ENCODE measurements around the gene TMEM45B.
A peak's percentile ranks its signal among the peaks of the same experiment; 100 is the strongest.
"Not testable (repeated sequence)": the region's sequence is repeated elsewhere in the genome, so short reads cannot be mapped to it uniquely, and the experiment has no call there.

Gene TMEM45B

DNA sequence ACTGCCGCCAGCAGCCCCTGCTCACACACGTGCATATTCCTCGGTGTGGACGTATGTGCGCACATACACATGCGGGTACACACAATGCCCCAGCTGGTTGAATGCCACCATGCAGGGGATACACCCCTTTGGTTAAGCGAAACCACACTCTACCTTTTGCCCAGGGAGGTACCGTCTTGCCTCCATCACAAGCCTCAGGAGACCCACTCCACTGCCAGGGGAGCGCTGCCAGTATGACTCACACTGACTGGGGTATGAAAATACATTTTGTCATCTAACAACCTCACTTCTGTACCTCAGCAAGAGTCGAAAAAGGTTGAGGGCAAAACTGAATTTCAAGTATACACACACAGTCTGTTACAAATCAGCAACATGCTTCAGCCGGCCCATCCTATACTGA is 39.4 kb downstream of the TMEM45B start:
- H3K4me3 ChIP-seq (ENCODE audit: low read length): no peak overlapping the region
- TF ChIP-seq, protein P1, sequence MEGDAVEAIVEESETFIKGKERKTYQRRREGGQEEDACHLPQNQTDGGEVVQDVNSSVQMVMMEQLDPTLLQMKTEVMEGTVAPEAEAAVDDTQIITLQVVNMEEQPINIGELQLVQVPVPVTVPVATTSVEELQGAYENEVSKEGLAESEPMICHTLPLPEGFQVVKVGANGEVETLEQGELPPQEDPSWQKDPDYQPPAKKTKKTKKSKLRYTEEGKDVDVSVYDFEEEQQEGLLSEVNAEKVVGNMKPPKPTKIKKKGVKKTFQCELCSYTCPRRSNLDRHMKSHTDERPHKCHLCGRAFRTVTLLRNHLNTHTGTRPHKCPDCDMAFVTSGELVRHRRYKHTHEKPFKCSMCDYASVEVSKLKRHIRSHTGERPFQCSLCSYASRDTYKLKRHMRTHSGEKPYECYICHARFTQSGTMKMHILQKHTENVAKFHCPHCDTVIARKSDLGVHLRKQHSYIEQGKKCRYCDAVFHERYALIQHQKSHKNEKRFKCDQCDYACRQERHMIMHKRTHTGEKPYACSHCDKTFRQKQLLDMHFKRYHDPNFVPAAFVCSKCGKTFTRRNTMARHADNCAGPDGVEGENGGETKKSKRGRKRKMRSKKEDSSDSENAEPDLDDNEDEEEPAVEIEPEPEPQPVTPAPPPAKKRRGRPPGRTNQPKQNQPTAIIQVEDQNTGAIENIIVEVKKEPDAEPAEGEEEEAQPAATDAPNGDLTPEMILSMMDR (IDR thresholded peaks at IDR 0.05; ENCODE audit: insufficient read depth, low read depth, low read length, missing control alignments): no peak
- DNase-seq (ENCODE audit: low read depth): peak; percentile 40

DNA sequence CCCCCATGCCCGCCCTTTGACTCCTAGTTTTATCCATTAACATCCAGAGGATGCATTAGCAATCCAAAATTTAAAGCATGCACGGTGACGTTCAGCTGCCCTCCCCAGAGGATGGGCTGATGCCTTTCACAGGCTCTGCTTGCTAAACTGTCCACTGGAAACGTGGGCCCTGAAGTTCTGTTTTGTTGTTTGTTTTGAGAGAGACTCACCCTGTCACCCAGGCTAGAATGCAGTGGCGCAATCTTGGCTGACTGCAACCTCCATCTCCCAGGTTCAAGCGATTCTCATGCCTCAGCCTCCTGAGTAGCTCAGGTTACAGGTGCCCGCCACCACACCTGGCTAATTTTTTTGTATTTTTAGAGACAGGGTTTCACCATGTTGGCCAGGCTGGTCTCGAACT is 40.4 kb downstream of the TMEM45B start:
- no peak overlapping the region for H3K4me3 ChIP-seq (ENCODE audit: low read length)
- no peak for DNase-seq (ENCODE audit: low read depth)
- TF ChIP-seq, protein P1 (IDR thresholded peaks at IDR 0.05; ENCODE audit: insufficient read depth, low read depth, low read length, missing control alignments): no peak

DNA sequence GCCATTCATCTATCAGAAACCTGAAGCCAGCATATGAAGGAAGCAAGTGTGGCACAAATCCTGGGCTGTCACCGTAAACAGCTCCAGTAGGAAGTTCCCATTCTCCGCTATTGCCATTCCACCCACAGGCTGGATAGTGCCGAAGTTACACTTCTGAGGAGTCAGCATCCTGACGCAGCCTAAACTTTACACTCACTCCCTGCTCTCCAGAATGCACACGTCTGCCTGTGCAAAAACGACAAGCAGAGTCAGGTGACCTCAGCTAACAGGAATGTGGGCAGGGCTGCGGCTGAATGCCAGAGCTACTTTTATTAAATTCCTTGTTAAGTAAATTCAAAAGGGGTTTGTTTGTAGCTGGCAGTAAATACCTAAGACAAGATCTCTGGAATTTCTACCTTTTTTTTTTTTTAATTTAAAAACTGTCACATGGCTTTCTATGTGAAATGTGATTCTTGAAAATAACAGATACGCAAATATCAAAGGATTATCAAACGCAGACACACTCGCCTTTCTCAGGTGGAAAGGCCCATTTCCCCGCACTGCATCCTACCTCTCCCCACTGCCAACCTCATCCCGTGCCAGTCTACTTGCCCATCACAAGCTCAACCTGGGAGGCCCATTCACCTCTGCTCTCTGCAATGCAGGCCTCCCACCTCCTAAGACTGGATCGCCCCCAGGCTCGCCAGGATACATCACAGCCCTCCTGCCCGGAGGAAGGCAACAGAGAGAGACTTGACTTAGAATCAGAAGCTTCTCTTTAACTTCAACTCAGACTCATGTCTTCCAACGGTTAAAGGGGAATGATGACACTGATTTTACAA is 46.3 kb downstream of the TMEM45B start:
- peak overlapping the region; percentile 17 for H3K4me3 ChIP-seq (ENCODE audit: low read length)
- TF ChIP-seq, protein P1 (IDR thresholded peaks at IDR 0.05; ENCODE audit: insufficient read depth, low read depth, low read length, missing control alignments): no peak
- peak; percentile 98 for DNase-seq (ENCODE audit: low read depth)

DNA sequence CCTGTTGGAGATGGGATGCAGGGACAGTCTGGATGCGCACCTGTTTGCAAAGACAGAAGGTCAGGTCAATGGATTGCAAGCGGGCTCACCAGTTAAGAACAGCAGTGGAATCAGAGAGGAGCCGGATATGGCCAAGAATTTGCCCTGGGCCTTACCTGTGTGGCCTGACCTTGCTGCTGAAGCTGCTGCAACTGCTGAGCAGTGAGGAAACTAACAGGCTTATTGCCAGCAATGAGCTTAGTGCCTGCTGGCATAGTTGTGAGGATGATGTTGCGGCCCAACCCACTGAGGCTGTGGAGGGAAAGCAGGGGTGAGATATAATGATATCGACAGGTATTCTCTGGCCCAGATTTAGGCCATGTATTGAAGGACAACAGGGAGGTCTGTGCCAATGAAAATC is 49.2 kb downstream of the TMEM45B start:
- TF ChIP-seq, protein P1 (IDR thresholded peaks at IDR 0.05; ENCODE audit: insufficient read depth, low read depth, low read length, missing control alignments): no peak
- H3K4me3 ChIP-seq (ENCODE audit: low read length): no peak overlapping the region
- DNase-seq (ENCODE audit: low read depth): no peak

DNA sequence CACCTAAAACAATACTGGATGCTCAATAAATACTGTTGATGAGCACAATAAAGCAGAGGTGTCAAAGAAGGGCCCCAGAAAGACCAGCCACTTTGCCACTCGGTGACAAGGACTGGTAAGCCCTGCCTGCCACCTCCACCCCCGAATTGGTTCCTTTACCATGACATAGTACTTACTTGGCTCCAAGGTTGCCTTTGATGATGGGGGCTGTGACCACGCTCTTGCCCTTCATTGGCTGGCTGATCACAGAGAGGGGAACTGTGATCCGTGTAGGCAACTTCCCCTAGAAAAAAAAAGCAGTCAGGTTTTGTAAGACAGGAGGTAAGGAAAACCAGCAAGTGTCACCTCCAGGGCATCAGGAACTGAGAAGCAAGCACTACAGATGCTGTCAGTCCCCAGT is 50.1 kb downstream of the TMEM45B start:
- TF ChIP-seq, protein P1 (IDR thresholded peaks at IDR 0.05; ENCODE audit: insufficient read depth, low read depth, low read length, missing control alignments): no peak
- H3K4me3 ChIP-seq (ENCODE audit: low read length): no peak overlapping the region
- DNase-seq (ENCODE audit: low read depth): no peak

DNA sequence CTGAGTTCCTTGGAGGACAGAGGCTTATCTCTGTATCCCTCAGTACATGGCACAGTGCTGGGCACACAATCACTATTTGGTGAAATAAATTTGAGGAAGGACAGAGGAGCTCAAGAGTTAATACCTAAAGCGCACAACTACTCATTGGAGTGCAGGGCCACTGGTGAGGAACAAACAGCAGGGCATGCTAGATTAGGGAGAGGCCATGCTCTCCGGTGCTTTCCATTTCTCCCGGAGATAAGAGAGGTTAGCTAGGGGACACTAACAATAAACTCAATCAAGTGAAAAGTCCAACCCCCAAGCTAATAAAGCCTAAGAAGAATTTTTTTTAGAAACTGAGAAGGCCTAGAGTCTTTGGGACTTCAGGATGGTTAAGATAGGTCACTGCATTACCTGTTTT is 50.7 kb downstream of the TMEM45B start:
- no peak overlapping the region for H3K4me3 ChIP-seq (ENCODE audit: low read length)
- TF ChIP-seq, protein P1 (IDR thresholded peaks at IDR 0.05; ENCODE audit: insufficient read depth, low read depth, low read length, missing control alignments): no peak
- DNase-seq (ENCODE audit: low read depth): no peak

DNA sequence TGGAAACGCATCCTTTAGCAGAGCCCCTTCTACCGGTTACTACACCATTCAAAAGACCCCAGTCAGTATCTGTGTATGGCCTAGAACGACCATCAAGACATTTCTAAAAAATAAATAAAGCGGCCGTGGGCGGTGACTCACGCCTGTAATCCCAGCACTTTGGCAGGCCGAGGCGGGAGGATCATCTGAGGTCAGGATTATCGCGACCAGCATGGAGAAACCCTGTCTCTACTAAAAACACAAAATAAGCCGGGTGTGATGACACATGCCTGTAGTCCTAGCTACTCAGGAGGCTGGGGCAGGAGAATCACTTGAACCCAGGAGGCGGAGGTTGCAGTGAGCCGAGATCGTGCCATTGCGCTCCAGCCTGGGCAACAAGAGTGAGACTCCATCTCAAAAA is 53.0 kb downstream of the TMEM45B start:
- not testable (repeated sequence) for DNase-seq (ENCODE audit: low read depth); H3K4me3 ChIP-seq (ENCODE audit: low read length)

Data from epithelial cell of esophagus (primary cell).